HG02973 (cell line): ENCODE data around the gene IL33.
"Not testable (repeated sequence)": the region's sequence is repeated elsewhere in the genome, so short reads cannot be mapped to it uniquely, and the experiment has no call there.

Experiments
- ATAC-seq: cut with Tn5 transposase; IDR thresholded peaks from one replicate; pipeline ENCODE4 v1.9.1; 2021; ENCODE audit warnings: moderate library complexity; ENCODE audit not compliant: unreplicated experiment

The IL33 gene

GRCh38 chr9:6215562-6215961, at the start of gene IL33:
Gene IL33 (plus strand): TSS chr9:6215807. CDS start chr9:6241695, 25,888 bp downstream.
- ATAC-seq: no peak

- no peak for ATAC-seq
Observed at GRCh38 chr9:6171667-6172066, 43.9 kb upstream of the IL33 start.

- ATAC-seq: no peak
Observed at GRCh38 chr9:6173914-6174313, 41.7 kb upstream of the IL33 start.

- not testable (repeated sequence) for ATAC-seq
Observed at GRCh38 chr9:6182549-6183226, 32.9 kb upstream of the IL33 start.

GRCh38 chr9:6183227-6183551, 32.4 kb upstream of the IL33 start:
- ATAC-seq: no peak

- no peak for ATAC-seq
Observed at GRCh38 chr9:6183627-6184026, 32.0 kb upstream of the IL33 start.

- ATAC-seq: peak; percentile 97
Observed at GRCh38 chr9:6184749-6185645, 30.6 kb upstream of the IL33 start.

GRCh38 chr9:6186691-6187090, 28.9 kb upstream of the IL33 start:
- ATAC-seq: no peak

- no peak for ATAC-seq
Observed at GRCh38 chr9:6187272-6187671, 28.3 kb upstream of the IL33 start.

GRCh38 chr9:6188466-6188865, 27.1 kb upstream of the IL33 start:
- no peak for ATAC-seq

- ATAC-seq: no peak
Observed at GRCh38 chr9:6188906-6189305, 26.7 kb upstream of the IL33 start.

- no peak for ATAC-seq
Observed at GRCh38 chr9:6194934-6195333, 20.7 kb upstream of the IL33 start.

- no peak for ATAC-seq
Observed at GRCh38 chr9:6195714-6196360, 19.8 kb upstream of the IL33 start.

GRCh38 chr9:6197330-6197729, 18.3 kb upstream of the IL33 start:
- ATAC-seq: no peak

- ATAC-seq: no peak
Observed at GRCh38 chr9:6198251-6198650, 17.4 kb upstream of the IL33 start.

- no peak for ATAC-seq
Observed at GRCh38 chr9:6199596-6199995, 16.0 kb upstream of the IL33 start.

GRCh38 chr9:6200761-6201160, 14.8 kb upstream of the IL33 start:
- ATAC-seq: no peak

GRCh38 chr9:6209966-6210365, 5.6 kb upstream of the IL33 start:
- ATAC-seq: no peak

- ATAC-seq: no peak
Observed at GRCh38 chr9:6212722-6213375, 2.8 kb upstream of the IL33 start.

- no peak for ATAC-seq
Observed at GRCh38 chr9:6214434-6214833, 1.2 kb upstream of the IL33 start.

GRCh38 chr9:6214903-6215302, 704 bp upstream of the IL33 start:
- no peak for ATAC-seq
